ENCODE measurements around the gene FGF14. TPM values are rescaled to one million over a fixed set of nuclear protein-coding genes. Genes with fewer than 3 reads are reported as not detected.
"Not testable (repeated sequence)": the region's sequence is repeated elsewhere in the genome, so short reads cannot be mapped to it uniquely, and the experiment has no call there.

The FGF14 gene
- polyA plus RNA-seq, 5 donors = 0.49 to 1.2 (median 0.62) TPM

DNA sequence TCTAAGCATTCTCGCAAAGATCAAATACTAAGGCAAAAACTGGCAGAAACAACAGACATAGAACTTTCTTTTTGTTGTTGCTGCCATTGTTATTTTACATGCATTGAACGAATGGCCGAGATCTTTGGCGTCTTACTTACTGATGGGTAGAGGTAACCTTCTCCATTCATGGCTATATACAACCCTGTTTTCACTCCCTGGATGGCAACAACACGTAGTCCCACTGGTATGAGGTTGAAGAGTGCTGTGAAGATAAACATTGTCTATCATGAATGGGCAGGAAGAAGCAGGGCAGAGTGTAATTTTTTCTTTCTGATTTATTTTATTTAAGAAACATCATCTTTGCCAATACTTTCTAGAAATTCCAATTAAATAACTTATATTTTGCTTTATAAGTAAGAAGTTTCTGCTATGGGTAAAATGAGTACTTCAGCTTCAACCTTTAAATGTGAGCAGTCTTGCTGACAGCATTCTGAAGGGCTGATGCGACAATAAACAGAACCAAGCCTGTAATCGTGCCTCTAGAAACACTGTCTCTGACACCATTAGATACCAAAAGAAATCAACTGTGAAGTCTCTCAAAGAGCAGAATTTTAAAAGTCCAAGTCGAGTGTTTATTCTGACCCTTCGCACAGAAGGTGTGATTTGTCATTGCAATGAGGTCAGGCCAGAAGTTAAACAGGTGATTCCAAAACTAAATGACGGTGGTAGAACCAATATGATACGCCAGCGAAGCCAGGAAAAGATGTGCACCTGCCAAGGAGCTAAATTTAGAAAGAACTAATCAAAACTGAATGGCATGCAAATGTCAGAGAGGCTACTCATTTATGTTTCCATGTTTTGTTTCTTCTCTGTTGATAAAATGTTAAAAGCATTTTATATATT is 533.0 kb downstream of the FGF14 start:
- DNase-seq = no peak

DNA sequence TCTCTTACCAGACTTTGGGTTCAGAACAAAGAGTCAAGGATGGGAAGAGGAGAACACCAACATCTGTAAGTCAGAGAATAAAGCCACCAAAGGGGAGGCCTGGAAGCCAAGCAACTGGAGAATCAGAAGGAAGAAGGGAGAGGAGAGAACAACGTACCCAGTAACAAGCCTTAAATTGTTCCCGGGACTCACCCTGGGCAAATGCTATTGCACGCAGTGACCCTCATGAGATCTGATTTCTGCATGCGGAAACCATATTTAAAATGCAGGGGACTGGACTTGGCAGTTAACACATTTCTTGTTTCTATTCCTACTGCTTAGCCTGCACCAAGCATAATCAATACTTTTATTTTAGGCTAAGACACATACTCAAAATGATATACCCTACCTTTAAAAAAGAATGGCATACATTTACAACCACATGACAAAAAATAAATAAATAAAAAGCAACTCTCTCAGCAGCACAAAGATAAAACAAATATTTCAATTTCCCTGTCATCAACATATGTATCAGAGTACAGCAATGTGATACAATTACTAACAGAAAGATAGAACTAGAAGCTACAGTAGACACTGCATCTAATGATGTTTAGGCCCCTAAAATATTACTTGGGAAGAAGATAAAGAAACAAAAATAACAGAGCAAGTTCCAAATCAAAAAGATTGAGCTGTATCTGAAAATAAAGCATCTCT is 534.8 kb downstream of the FGF14 start:
- DNase-seq = no peak

DNA sequence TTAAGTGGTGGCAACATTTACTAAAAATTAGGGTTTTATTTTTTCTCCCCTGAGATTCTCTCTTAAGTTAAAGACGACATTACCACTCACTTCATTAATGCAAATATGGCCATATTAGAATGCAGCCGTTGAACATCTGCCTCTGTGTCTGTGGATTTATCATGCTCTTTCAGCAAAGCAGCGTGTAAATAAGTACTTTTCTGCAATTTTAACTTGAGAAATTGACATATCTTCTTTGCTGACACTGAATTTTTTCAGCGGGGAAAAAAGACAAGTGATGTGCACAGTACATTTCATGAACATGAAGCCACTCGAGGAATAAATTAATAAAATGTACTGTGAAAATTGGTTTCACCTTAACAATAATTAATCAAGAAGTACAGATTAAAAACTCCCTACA is 543.0 kb downstream of the FGF14 start:
- no peak for DNase-seq

DNA sequence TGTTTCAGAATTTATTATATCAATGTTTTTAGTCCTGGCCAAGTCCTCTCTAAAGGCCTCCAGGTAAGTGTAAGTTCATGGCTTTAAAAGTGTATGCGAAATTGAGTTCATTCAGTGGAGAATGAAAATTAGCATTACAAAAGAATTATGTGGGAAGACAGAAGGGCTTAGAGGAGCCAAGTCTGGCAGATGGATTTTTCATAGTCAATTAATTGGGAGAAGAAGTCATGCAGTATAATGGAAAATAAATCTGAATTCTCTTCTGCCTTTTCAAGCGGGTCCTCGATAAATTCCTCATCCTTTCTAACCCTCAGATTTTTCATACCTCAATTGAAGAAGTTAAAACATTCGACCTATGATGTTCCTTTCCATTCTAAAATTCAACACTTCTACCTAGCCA is 555.1 kb downstream of the FGF14 start:
- no peak for DNase-seq

DNA sequence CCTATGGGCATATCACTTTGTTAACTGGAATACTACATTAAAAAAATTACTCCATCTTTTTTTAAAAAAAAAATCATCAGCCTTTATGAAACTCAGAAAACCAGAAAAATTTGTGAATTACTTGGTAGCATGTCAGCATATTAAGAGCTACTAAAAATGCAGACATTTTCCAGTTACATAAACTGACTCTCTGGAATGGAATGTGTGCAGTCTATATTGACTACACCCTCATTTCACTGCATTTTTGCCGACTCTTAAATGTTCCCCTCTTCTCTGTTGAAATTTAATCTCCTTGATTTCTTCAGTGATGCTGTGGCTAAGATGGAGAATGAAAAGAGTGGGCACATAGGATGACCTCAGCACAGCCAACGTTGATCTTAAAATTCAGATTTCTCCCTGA is 555.6 kb downstream of the FGF14 start:
- no peak for DNase-seq

DNA sequence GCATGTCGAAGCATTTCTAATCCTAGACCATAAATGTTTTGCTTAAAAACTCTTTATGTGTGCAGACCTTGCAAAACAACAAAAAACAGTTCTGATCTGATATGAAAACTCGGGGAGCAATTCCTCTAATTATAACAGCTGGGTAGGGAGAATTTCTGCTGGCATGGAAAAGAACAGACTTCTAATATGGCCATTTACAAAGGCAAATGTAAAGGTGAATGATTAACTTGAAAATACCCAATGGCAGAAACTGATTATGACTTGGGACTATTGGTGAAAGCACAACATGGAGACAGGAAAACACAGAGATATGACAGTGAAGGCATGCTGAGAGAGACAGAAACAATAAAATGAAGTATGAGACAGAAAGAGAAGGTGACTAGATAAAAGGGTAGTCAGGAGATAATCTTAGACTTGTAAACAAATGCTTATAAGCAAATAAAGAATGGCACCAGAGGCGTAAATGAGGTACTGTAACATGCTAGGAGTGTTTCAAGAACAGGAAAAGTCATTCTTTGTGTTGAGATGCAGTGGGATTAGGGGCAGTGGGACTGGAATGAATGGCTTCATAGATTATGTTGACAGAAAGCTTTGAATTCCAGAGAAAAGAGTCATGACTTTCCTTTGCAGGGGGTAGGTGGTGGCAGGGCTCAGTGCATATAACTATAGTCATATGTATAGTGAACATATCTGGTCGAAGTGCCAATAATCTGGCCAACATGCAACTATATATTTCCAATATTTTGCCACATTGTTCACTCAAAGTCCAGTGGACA is 556.4 kb downstream of the FGF14 start:
- no peak for DNase-seq

DNA sequence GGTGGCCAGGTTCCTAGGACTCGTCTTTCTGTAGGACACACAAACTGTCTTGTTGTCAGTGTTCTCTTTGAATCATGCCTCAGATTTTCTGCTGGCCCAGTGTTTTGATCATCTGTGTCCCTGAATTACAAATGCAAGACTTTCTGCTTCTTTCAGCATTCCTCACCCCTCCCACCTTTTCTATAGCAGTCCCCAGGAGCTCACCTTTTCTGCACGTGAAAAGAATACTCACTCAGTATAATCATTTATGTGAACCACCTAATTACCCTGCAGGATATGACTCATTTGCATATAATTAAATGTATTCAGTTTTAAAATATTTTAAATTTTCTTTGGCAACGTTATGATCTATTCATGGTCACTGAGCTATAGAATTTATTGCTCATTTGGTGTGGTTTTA is 560.1 kb downstream of the FGF14 start:
- no peak for DNase-seq

DNA sequence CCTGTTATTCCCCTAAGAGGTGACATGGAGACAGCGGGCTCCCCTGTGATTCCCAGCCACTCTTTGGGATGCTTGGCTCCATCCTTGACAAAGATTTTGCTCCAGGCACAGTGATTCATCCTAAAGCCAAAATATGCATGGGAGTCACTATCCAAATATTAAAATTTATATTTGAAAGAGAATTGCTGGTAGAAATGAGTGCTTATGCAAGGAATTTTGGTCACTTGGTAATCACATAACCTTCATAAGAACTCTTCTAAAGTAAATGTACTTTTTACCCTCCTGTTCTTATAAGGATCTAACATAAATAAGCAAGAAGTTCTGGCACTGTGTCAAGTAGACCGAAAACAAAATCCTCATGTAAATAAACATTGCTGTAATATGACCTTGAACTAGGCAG is 563.5 kb downstream of the FGF14 start:
- DNase-seq = no peak

DNA sequence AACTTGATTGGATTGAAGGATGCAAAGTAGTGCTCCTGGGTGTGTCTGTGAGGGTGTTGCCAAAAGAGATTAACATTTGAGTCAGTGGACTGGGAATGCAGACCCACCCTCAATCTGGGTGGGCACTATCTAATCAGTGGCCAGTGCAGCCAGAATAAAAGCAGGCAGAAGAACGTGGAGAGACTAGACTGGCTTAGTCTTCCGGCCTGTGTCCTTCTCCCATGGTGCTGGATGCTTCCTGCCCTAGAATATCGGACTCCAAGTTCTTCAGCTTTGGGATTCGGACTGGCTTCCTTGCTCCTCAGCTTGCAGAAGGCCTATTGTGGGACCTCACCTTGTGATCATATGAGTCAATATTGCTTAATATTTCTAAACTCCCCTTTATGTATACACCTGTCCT is 564.1 kb downstream of the FGF14 start:
- DNase-seq = not testable (repeated sequence)

DNA sequence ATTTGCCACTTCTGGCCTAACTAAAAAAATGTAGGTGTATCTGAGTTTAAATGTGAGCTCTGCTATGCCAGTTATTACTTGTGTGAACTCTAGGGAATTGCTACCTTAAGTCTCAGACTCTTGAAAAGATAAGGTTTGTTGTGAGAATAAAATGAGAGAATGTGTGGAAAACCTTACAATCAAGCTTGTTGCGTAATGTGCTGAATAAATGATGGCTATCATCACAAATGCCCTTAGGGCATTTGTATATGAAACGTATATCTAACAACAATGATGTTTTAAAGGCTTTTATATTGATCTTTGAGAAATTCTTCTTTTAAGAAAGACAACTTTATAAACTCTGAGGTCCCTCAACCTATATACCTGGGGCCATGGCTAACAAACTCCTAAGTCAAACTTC is 564.6 kb downstream of the FGF14 start:
- DNase-seq = no peak

DNA sequence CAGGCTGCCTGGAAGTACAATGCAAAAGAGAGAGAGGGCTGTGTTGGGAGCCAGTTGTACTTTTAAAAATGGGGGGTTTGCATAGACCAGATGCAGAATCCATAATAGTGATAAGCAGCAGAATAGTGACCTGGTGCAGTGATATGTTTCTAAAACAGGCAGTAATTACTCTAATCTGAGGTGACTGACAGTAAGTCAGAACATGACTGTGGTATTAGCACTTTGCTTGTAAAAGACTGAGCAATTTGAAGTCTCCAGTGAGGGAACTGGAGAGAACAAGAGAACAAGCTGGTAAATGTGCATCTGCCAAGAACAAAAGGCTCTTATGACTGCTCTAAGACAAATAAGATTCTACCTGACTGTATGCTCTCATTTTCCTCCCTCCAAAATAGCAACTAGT is 565.9 kb downstream of the FGF14 start:
- DNase-seq = no peak

DNA sequence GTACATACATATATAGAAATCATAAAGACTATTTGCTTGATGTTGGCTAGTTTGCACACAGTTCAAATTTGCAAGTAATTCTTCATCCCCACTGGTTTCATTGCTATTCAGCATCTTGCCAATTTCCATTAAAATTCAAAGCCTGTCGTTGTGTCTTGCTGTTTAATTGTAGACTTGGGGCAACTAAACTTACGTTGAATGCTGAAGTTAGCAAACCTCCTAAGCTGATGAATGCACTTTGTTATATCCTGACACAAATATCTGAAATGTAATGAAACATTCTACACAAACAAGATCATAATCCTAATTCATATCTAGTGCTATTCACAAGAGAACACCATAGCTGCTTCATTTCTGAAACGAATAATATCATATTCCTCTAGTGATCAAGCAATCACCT is 568.2 kb downstream of the FGF14 start:
- DNase-seq = no peak

DNA sequence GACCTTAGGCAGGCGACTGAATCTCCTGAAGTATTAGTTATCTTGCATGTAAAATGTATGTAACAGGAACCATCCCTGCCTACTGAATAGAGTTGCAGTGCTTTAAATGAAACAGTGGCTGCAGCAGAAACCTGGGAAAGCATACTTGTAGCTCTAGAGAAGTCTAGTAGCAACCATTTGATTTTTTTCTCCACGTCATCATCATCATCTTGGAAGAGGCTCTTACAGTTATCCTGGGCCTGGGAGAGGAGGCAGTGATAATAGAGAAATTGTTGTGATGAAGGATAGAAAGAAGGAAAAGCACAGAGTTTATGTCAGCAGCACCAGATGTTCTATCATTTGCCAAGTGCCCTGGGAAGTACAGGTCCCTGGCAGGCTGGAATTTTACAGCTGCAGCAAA is 571.8 kb downstream of the FGF14 start:
- DNase-seq = no peak

DNA sequence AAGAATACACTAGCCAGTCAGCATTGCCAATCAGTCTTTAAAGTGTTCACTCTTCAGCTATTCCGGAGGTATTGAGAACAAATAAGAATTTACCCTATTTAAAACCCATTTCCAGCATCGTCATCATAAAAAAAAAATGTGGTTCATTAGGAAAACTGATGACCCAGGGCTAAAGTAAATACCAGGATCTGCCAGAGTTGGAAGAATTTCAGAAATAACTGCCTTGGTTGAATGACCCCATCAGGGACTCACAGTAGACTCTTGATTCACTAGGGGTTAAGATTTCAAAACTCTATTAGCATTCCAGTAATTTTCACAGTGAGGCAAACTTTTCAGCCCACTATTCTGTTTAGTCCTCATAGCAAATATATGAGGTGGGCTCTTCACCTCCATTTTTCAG is 572.4 kb downstream of the FGF14 start:
- DNase-seq = no peak

DNA sequence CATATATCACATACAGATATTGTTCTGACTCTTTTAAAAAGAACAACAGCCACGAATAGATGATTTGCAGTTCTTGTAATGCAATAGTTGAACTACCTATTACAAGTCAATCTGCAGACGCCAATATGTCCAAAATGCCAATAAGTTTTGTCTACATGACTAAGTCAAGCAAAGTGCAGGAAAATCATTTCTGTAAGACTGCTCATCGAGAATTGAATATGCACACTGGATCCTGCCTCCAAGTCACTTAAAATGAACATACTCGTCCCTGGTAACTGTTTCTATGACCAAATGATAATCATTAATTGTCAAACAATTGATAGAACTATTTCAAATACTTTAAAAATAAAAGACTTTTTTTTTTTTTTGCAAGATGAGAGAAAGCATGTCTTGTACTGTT is 573.7 kb downstream of the FGF14 start:
- DNase-seq = no peak

DNA sequence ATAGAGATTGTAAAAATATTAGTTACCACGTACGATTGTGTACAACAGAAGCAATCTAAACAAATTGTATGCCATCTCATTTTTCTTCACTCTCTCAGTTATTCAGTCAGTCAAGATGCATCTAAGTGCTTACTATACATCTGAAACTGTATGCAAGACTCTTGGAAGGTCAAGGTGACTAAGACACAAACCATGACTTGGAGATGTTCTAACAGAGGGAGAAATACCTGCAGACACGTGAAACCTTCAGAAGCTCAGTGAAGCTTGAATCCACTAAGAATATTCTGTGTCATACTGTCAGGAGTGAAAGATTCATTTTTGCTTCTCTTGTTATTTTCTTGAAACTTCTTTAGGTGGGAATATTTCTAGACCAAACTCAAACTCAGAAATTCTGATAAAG is 584.0 kb downstream of the FGF14 start:
- no peak for DNase-seq

DNA sequence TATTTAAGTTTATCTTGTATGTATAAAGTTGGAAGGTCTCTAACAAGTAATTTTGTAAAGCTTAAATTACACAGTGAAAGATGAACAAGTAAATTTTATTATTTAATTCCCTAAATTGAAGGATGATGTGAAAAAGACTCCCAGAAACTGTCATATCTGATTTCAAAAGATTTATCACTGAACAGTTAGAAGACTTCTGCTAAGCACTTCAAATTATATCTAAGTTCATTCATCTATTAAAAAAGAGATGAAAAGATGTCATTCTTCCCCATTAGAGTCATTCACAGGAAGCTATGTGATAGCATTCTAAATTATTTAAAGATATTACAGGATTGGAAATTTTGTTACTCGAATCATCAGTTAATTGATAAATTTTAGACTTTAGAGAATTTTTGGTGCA is 590.0 kb downstream of the FGF14 start:
- no peak for DNase-seq

DNA sequence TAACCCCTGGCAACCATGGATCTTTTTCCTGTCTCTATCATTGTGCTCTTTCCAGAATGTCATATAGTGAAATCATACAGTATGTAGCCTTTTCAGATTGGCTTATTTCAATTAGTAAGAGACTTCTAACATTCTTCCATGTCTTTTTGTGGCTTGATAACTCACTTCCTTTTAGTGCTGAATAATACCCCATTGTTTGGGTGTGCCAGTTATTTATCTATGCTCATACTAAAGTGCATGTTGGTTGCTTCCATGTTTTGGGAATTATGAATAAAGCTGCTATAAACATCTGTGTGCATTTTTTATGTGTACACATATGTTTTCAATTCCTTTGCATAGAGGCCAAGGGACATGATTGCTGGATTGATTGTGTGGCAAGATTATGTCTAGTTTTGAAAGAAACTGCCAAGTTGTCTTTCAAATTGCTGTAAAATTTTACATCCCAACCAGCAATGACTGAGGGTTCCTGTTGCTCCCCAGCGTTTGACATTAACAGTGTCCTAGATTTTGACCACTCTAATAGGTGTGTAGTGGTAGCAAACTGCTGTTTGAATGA is 590.5 kb downstream of the FGF14 start:
- no peak for DNase-seq

DNA sequence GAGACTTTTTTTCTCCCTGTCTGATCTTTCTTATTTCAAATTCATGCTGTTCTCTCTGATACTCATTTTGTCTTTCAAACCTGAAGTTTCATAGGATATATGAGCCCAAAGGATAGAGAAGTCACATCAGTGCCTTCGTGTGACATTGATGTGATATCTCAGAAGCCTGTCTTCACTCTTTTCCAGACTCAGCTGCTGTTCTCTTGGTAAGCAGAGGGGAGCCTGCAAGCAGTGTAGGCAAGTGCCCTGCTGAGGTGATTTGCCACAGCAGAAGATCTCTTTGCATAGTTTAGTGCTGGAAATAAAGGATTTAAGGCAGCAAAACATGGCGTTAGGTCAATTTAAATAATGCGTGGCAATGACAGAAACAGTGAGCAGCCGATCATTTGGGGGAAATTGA is 602.7 kb downstream of the FGF14 start:
- DNase-seq = no peak

DNA sequence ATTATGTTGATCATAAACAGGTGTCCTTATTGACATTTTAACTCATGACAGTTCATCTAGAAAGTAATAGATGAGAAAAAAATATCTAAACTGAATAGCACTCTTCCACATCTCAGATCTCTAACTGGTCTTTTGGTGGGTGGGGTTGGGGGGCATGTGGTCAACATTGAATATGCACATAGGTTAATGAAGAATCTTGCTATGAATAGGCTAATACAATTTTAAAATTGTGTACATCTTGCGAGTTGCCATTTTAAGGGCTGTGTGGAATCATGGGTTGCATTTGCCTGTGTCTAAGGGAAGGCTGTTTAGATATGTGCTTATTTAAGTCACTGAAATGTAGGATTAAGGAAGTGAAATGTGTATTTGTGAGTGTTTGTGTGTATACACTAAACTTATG is 603.4 kb downstream of the FGF14 start:
- no peak for DNase-seq

DNA sequence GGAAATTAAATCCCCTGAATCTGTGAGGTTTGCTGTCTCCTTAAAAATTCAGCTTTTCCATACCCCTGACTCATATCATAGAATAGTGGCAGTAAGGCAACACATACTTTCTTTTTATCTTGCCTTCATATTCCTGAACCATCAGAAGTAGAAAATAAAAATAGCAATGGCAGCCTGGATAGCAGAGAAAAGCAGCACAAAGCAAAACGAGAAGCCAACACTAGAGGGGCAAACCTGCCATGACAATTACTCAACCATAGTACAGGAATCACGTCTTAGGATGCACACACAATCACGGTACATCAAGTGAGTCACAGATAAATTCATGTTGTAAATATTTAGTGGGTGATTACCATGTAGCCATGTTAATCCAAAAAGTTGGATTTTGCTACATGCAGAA is 606.4 kb downstream of the FGF14 start:
- DNase-seq = no peak

DNA sequence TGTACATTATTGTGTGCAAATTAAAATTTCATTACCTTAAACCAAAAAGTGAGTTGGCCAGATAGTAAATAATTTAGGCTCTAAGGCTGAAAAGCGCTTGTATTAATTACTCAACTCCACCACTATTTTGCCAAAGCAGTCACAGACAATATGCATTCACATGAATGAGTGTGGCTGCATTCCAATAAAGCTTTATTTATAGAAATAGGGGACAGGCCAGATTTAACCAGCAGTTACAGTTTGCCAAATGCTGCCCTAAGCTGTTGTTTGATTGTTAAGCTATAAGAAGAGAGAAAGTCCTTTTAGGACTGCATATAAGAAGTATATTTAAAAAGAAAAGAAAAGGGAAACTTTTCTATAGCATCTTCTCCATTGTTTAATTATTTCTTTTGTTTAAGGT is 606.8 kb downstream of the FGF14 start:
- DNase-seq = no peak

All from right lung (tissue), 5 donors.